A549 (cell line): ENCODE results near the gene SESN3. TPM values are rescaled to one million over a fixed set of nuclear protein-coding genes. Genes with fewer than 3 reads are reported as not detected.

Source experiments
- ATAC-seq, 2 experiments: fragments of 200-7000 bp in 1 of 2; fragments of >200 bp in 1 of 2; cut with Nextera tagmentation in 1 of 2; cut with Tn5 transposase in 1 of 2; 3 replicates each; pipeline versions ENCODE4 v1.8.0 to v1.9.1; 2018 to 2020; ENCODE audit warnings: mild to moderate bottlenecking in 1 of 2, moderate library complexity in 1 of 2
- CTCF ChIA-PET: fragments of 300-600 bp; sonication (Branson Sonifier 250); formaldehyde crosslinking; extraction: SDS; loops from one replicate; lab custom pipeline; 2021; ENCODE audit warnings: antibody characterized with exemption, inconsistent platforms; lab: Yijun Ruan, JAX
- POLR2A ChIA-PET: fragments of 350-600 bp; formaldehyde crosslinking; extraction: SDS; loops from one replicate; lab custom pipeline; 2021; ENCODE audit warnings: antibody characterized with exemption, inconsistent platforms; lab: Yijun Ruan, JAX
- DNase-seq, 2 experiments: peaks; one replicate each; pipeline versions ENCODE4 v3.0.0 to v3.0.0-alpha.2; 2011 to 2016; ENCODE audit warnings: low read depth in 1 of 2, low spot score in 1 of 2
- FAIRE-seq: peaks from 2 replicates; lab custom pipeline; 2011; peaks lifted over from hg19 to GRCh38; lab: Jason Lieb, UNC
- H3K27ac ChIP-seq, 2 experiments: fragments of >200 bp; sonication (Bioruptor Twin); formaldehyde crosslinking; 3 replicates each; pipeline ENCODE4 v1.5.1; 2016 to 2017
- H3K4me1 ChIP-seq: fragments of >200 bp; sonication (Bioruptor Twin); formaldehyde crosslinking; 3 replicates; pipeline ENCODE4 v1.6.1; 2016
- H3K4me2 ChIP-seq: fragments of >200 bp; sonication (Bioruptor Twin); formaldehyde crosslinking; 3 replicates; pipeline ENCODE4 v1.6.1; 2016
- H3K4me3 ChIP-seq: fragments of >200 bp; sonication (Bioruptor Twin); formaldehyde crosslinking; 3 replicates; pipeline ENCODE4 v1.5.1; 2016
- H3K9me3 ChIP-seq: fragments of >200 bp; sonication (Bioruptor Twin); formaldehyde crosslinking; 3 replicates; pipeline ENCODE4 v1.6.1; 2016
- CBX8 ChIP-seq: fragments of 200-600 bp; sonication (generic); IDR thresholded peaks from 2 replicates; pipeline ENCODE4 v1.6.1; 2016
- E2F6 ChIP-seq: IDR thresholded peaks from 2 replicates; pipeline ENCODE4 v1.6.1; 2012; ENCODE audit warnings: low read depth, borderline replicate concordance
- ELK1 ChIP-seq: fragments of 150-350 bp; IDR thresholded peaks from 2 replicates; pipeline ENCODE4 v1.6.1; 2014; ENCODE audit warnings: low read depth, mild to moderate bottlenecking, low read length
- EP300 ChIP-seq, 2 experiments: fragments of >200 bp; sonication (Bioruptor Twin); formaldehyde crosslinking; IDR thresholded peaks; 2 replicates in 1 of 2; 3 replicates in 1 of 2; pipeline ENCODE4 v1.6.1; 2016 to 2017
- ESRRA ChIP-seq: fragments of 150-350 bp; IDR thresholded peaks from 2 replicates; pipeline ENCODE4 v1.6.1; 2014; ENCODE audit warnings: mild to moderate bottlenecking, low read length, borderline replicate concordance
- FOSB ChIP-seq: fragments of 250-450 bp; sonication (Bioruptor Pico); IDR thresholded peaks from 2 replicates; pipeline ENCODE4 v1.5.0; 2020; ENCODE audit warnings: mild to moderate bottlenecking, moderate library complexity
- FOSL2 ChIP-seq, 2 experiments: fragments of 450-650 bp in 1 of 2; fragments of >200 bp in 1 of 2; sonication (Bioruptor Twin) in 1 of 2; formaldehyde crosslinking; IDR thresholded peaks; 2 replicates each; pipeline versions ENCODE4 v1.5.0 to v1.6.1; 2016 to 2020; ENCODE audit warnings: mild to moderate bottlenecking in 1 of 2, moderate library complexity in 1 of 2
- HEYL ChIP-seq: fragments of 250-450 bp; sonication (Bioruptor Pico); IDR thresholded peaks from 2 replicates; pipeline ENCODE4 v1.8.0; 2021; ENCODE audit warnings: mild to moderate bottlenecking, moderate library complexity
- JUNB ChIP-seq: fragments of >200 bp; sonication (Bioruptor Twin); formaldehyde crosslinking; IDR thresholded peaks from 2 replicates; pipeline ENCODE4 v1.6.1; 2016
- MAZ ChIP-seq: fragments of 150-350 bp; IDR thresholded peaks from 2 replicates; pipeline ENCODE4 v1.6.1; 2014; ENCODE audit warnings: antibody characterized with exemption, low read depth, low read length, borderline replicate concordance
- NR3C1 ChIP-seq: fragments of >200 bp; sonication (Bioruptor Twin); formaldehyde crosslinking; IDR thresholded peaks from 3 replicates; pipeline ENCODE4 v1.6.1; 2017
- PBX3 ChIP-seq: IDR thresholded peaks from 2 replicates; pipeline ENCODE4 v1.6.1; 2012
- RAD21 ChIP-seq, 2 experiments: fragments of >200 bp in 1 of 2; sonication (Bioruptor Twin) in 1 of 2; formaldehyde crosslinking in 1 of 2; IDR thresholded peaks in 1 of 2; conservative IDR thresholded peaks in 1 of 2; 2 replicates in 1 of 2; 3 replicates in 1 of 2; pipeline ENCODE4 v1.6.1; 2012 to 2018; ENCODE audit warnings: inconsistent platforms in 1 of 2
- RARB ChIP-seq: fragments of 250-450 bp; sonication (Bioruptor Pico); IDR thresholded peaks from 2 replicates; pipeline ENCODE4 v1.8.0; 2021; ENCODE audit warnings: mild to moderate bottlenecking, moderate library complexity
- RFX5 ChIP-seq: fragments of 450-650 bp; IDR thresholded peaks from 2 replicates; pipeline ENCODE4 v1.7.1; 2014; ENCODE audit warnings: antibody characterized with exemption, mild to moderate bottlenecking, moderate library complexity
- SMC3 ChIP-seq: fragments of >200 bp; sonication (Bioruptor Twin); formaldehyde crosslinking; IDR thresholded peaks from 3 replicates; pipeline ENCODE4 v1.6.1; 2018; ENCODE audit warnings: inconsistent platforms
- SREBF2 ChIP-seq: fragments of 450-650 bp; IDR thresholded peaks from 2 replicates; pipeline ENCODE4 v1.6.1; 2014; ENCODE audit warnings: mild to moderate bottlenecking, moderate library complexity
- TFCP2L1 ChIP-seq: fragments of 250-450 bp; sonication (Bioruptor Pico); IDR thresholded peaks from 2 replicates; pipeline ENCODE4 v1.5.0; 2021; ENCODE audit warnings: mild to moderate bottlenecking
- TP53 ChIP-seq: fragments of 250-450 bp; sonication (Bioruptor Pico); IDR thresholded peaks from 2 replicates; pipeline ENCODE4 v1.5.0; 2021; ENCODE audit warnings: mild to moderate bottlenecking, moderate library complexity
- USF2 ChIP-seq: fragments of 450-650 bp; IDR thresholded peaks from 2 replicates; pipeline ENCODE4 v1.6.1; 2014; ENCODE audit warnings: antibody characterized with exemption
- ZFP36 ChIP-seq: fragments of 450-650 bp; IDR thresholded peaks from 2 replicates; pipeline ENCODE4 v1.6.1; 2014; ENCODE audit warnings: borderline replicate concordance; ENCODE audit not compliant: partially characterized antibody
- ZNF302 ChIP-seq: fragments of 250-450 bp; sonication (Bioruptor Pico); IDR thresholded peaks from 2 replicates; pipeline ENCODE4 v1.9.0; 2021; ENCODE audit warnings: inconsistent platforms, mild to moderate bottlenecking, moderate library complexity
- ZSCAN20 ChIP-seq: fragments of 250-450 bp; sonication (Bioruptor Pico); IDR thresholded peaks from 2 replicates; pipeline ENCODE4 v1.8.0; 2022; ENCODE audit warnings: mild to moderate bottlenecking, moderate library complexity
- WGBS: methylation state at CpG from one replicate; pipeline ENCODE4 v1.1.6; 2017; ENCODE audit errors: missing lambda C conversion rate; 5-methylcytosine and 5-hydroxymethylcytosine counted together
- polyA plus RNA-seq, 4 experiments: library from polyadenylated mRNA; depleted of rRNA in 3 of 4; stranded (reverse); fragments of >200 nt; fragmentation: RNase III in 1 of 4; extraction: RNeasy Plus Mini Kit Qiagen cat#74134 plus additional on column Dnase treatment in 1 of 4; gene quantifications; 2 replicates in 3 of 4; 3 replicates in 1 of 4; pipeline ENCODE4 v1.2.3, GENCODE V29; 2011 to 2017
- TF ChIP-seq, protein P1 (sequence below): fragments of 250-450 bp; sonication (Bioruptor Pico); IDR thresholded peaks from 2 replicates; pipeline ENCODE4 v1.5.0; 2020; ENCODE audit warnings: low read depth, mild to moderate bottlenecking, moderate library complexity
- TF ChIP-seq, protein P2 (sequence below): IDR thresholded peaks from 2 replicates; pipeline ENCODE4 v1.6.1; 2012

SESN3 gene
- polyA plus RNA-seq, 2 of the 4 experiments (the other 2 are of a cell fraction): 0.35 to 3.6 TPM

- no peak for TF ChIP-seq TP53
Observed at GRCh38 chr11:95192717-95193116, 38.3 kb downstream of the SESN3 start (continued).

- Histone ChIP-seq H3K4me3 (no peak overlapping the region), H3K9me3 (no peaks in the 10 kb centered on the region), H3K27ac (no peak overlapping the region), H3K4me2 (no peak overlapping the region), H3K4me1 (no peaks in the 10 kb centered on the region)
- ChIA-PET POLR2A (no interaction called here), CTCF (no interaction called here)
- ATAC-seq (no peak), FAIRE-seq (no peak), DNase-seq (no peak)
- no peak for TF ChIP-seq FOSB (CRISPR knock-in tag)
- no peak for TF ChIP-seq PBX3
- no peak for TF ChIP-seq EP300 (IDR thresholded peaks at IDR 0.05)
- no peak for TF ChIP-seq SREBF2
- TF ChIP-seq USF2: no peak
- TF ChIP-seq NR3C1: no peak
- no peak for TF ChIP-seq SMC3
- TF ChIP-seq RAD21 (conservative IDR thresholded peaks at IDR 0.05 in 1 of 2, IDR thresholded peaks at IDR 0.05 in 1 of 2): no peak
- TF ChIP-seq ELK1: no peak
- no peak for TF ChIP-seq RARB (CRISPR knock-in tag)
- TF ChIP-seq MAZ: no peak
- no peak for TF ChIP-seq TFCP2L1 (CRISPR knock-in tag)
- TF ChIP-seq JUNB: no peak
Observed at GRCh38 chr11:95187723-95188122, 43.3 kb downstream of the SESN3 start.

DNA sequence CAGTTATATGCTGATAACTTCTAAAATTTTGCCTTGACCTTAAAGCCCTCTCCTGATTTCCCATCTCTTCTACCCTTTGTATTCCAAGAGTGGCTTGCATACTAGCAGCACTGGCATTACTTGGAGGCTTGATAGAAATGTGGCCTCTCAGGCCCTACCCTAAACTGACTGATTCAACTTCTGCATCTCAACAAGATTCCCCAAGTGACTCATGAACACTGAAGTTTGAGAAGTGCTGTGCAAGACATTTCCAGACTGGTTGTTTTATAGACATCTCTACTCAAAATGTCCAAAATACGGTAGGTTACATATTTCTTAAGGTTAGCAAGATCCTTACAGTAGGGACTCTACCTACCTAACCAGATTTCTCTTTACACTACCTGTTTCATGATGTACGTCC lies 48.6 kb downstream of the SESN3 start:
- no peak for TF ChIP-seq RAD21 (conservative IDR thresholded peaks at IDR 0.05 in 1 of 2, IDR thresholded peaks at IDR 0.05 in 1 of 2)
- no peak for TF ChIP-seq ZNF302 (CRISPR knock-in tag)
- TF ChIP-seq CBX8: no peak
- TF ChIP-seq E2F6: no peak
- no peak for TF ChIP-seq ZFP36
- no peak for TF ChIP-seq ESRRA
- TF ChIP-seq, protein P1, sequence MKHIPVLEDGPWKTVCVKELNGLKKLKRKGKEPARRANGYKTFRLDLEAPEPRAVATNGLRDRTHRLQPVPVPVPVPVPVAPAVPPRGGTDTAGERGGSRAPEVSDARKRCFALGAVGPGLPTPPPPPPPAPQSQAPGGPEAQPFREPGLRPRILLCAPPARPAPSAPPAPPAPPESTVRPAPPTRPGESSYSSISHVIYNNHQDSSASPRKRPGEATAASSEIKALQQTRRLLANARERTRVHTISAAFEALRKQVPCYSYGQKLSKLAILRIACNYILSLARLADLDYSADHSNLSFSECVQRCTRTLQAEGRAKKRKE (CRISPR knock-in tag): no peak
- TF ChIP-seq RFX5: no peak
- TF ChIP-seq ZSCAN20 (CRISPR knock-in tag): no peak
- no peak for TF ChIP-seq USF2
- TF ChIP-seq HEYL (CRISPR knock-in tag): no peak
- no peak for TF ChIP-seq FOSL2 (IDR thresholded peaks at IDR 0.05)
- TF ChIP-seq FOSL2 (CRISPR knock-in tag; IDR thresholded peaks at IDR 0.05): no peak
- TF ChIP-seq EP300 (IDR thresholded peaks at IDR 0.05): no peak
- TF ChIP-seq JUNB: no peak
- TF ChIP-seq, protein P2, sequence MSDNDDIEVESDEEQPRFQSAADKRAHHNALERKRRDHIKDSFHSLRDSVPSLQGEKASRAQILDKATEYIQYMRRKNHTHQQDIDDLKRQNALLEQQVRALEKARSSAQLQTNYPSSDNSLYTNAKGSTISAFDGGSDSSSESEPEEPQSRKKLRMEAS: no peak
- CTCF ChIA-PET: no interaction called here
- no peak for DNase-seq
- H3K27ac ChIP-seq: no peak overlapping the region
- FAIRE-seq: no peak
- no peak for ATAC-seq
- no peak overlapping the region for H3K4me2 ChIP-seq
- no peaks in the 10 kb centered on the region for H3K9me3 ChIP-seq
- H3K4me3 ChIP-seq: no peak overlapping the region
- WGBS: 78% methylated on average over 2 of the region's 2 CpGs
- no peaks in the 10 kb centered on the region for H3K4me1 ChIP-seq
- POLR2A ChIA-PET: no interaction called here
